Fibroblast of skin of abdomen (primary cell): ENCODE measurements around the gene FLRT1.
"Not testable (repeated sequence)": the region's sequence is repeated elsewhere in the genome, so short reads cannot be mapped to it uniquely, and the experiment has no call there.

Experiments
- DNase-seq: peaks from one replicate; pipeline ENCODE4 v3.0.0-alpha.2; 2013

Gene FLRT1

DNA sequence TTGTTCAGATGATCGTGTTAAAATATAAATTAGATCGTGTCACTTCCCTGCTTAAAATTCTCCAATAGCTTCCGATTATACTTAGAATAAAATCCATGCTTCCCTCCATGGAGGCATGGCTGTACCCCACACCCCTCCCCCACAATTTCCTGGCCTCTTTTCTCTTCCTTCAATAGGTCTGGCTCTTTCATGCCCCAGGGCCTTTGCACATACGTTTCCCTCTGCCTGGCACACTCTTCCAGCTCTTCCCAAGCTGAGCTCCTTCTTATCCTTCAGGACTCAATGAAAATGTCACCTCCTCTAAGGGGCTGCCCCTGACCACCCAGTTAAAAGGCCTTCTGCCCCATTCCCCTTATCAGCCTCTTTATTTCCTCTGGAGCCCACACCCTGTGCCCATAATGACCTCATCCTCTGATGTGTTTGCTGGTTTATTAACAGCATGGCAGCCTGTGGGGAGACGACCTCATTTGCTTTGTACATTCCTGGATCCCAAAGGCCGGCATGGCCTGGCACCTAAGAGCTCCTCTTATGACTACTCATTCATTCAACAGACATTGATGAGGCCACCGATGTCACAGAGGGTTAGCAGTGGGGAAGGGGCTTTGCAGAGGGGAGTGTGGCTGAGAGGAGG, 9.0 kb upstream of the FLRT1 start:
- no peak for DNase-seq

DNA sequence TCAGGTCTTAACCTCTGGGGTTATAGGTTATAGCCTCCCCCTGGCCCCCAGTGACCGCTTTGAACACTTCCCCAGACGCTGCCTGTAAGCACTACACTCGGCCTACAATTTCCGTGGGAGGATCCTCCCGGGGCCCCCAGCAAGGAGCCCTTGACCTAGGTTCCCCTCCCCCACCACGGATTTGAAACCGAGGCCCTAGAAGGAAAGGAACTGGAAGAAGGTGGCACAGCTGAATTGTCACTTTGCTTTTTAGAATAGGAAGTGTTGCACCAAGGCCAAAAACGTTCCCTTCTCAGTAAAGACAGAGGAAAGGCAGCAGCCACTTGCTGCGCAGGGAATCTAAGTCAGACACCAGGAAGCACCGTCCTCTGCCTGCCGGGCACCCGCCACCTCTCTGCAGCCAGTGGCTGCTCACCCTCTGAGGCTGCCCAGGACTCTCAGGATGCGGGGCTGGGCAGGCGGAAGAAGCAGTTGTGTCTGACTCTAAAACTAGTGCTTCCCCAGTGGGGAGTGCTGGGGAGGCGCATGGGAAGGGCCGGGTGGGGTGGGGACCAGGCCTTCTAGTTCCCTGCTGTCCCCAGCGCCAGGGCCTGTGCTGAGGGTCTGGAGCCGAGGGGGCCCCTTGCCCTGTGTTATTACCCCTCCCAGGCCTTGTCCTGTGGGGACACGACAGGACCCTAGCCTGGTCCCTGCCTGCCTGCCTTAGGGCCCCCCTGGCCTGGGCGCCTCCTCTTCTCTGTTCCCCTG, 7.9 kb upstream of the FLRT1 start:
- no peak for DNase-seq

DNA sequence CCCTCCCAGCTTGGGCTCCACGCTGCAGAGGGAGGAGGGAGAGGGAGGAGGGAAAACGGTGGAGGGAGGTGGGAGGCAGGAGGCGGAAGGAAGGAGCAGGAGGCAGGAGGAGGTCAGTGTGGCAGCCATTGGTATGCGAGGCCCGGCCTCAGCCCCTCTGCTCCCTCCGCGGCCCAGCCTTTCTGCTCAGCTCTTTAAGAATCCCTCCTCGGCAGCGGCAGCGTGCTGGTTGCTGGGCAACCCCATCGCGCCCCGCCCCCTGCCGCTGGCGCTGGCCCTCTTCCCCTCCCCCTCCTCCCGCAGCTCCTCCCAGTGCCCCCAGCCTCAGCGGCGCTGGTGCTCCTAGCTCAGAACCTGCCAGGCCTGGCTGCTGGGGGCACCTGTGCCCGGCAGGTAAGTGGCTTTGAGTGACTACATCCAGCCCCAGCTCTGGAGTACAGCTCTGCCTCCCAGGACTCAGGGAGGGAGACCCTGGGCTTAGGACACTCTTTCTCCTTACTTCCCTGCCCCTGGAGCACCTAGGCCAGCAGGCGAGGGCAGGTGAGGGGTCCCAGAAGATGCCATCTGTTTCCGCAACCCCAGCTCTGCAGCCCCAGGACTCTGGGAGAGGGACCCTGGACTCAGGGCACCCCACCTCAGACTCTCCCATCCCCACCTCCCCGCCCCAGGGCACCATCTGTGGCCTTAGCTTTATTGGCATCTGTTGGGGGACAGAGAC, 7.2 kb upstream of the FLRT1 start:
- DNase-seq: peak; percentile 32

DNA sequence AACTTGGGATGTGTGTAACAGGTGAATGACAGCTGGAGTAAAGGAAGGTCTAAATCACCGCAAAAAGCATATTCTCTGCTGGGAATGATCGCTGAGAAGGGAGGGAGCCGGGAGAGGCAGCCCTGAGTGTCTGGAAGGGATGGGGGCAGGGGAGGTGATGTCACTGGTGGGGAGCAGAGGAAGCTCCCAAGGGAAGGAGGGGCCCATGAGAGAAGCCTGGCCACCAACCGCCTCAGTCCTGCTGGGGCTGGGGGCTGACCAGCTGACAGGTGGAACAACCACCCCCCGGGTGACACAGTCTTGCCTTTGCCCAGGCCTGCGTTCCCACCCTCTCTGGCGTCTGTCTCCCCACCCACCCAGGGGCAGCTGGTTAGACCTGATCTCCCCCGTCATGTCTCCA, 6.0 kb upstream of the FLRT1 start:
- no peak for DNase-seq

DNA sequence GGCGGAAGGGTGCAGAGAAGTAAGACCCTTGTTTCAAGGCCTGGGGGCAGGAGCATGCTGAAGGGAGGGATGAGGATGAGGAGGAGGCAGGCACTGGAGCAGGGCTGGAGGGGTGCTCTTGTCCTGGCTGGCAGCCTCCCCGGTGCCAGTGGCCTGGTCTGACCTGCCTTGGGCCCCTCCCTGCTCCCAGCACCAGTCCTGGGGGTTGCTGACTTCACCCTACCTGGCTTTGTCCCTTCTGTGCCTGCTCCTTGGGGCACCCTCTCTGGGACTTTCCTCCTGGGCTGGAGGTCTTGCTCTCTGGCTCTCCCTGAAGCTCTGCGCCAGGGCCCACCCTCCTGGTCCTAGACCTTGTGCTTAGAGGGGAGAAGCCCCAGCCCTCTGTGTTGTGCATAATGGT, 4.7 kb upstream of the FLRT1 start:
- no peak for DNase-seq

DNA sequence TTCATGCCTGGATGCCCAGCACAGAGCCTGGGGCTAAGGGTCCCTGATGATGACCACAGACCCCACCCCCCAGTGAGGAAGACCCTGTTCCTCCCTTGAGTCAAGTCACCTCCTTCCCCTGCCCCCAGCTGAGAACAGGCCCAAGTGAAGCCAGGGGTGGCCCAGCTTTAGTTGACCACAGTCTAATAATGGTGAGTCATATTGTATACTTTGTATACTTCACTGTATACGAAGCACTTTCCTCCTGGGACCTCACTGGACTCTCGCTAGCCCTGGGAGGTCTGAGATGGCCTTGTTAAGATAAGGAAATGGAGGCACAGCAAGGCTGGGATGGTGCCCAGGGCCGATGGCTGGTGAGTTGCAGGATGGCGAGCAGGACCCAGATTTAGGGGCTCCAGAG, 3.7 kb upstream of the FLRT1 start:
- DNase-seq: no peak

DNA sequence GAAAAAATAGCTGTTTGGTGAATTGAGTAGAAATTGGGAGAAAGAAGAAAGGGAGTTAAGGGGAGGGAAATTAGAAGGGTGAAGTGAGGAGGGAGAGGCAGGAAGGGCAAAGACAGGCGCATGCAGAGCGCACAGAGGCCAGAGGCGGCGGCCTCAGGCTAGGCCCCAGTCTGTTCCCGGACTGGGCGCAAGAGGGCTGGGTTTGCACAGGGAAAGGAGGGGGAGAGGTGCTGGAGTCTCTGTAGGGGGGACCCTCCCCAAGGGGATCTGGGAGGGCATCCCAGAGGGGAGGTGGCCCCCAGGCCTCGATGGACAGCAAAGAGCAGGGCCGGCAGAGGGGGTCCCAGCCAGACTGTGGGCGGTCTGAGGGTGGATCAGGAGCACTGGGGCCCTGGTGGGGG, 1.3 kb upstream of the FLRT1 start:
- no peak for DNase-seq

DNA sequence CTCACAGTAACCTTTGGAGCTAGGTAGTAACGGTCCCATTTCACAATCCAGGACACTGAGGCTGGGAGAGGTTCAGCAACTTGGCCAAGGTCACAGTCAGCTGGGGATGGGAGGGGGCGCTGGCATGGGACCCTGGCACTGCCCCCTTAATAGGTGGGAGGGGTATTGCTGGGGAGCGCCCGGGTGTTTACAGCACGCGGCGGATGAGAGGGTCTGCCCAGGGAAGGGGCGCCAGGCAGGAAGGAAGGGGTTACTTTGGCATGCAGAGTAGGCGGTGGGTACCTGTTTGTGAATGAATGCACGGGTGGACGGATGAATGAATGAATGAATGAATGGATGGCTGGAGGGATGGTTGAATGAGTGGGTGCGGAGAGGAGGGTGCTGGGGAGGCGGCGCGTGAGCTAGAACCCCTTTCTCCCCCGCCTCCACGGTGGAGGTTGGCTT, 628 bp upstream of the FLRT1 start:
- no peak for DNase-seq

DNA sequence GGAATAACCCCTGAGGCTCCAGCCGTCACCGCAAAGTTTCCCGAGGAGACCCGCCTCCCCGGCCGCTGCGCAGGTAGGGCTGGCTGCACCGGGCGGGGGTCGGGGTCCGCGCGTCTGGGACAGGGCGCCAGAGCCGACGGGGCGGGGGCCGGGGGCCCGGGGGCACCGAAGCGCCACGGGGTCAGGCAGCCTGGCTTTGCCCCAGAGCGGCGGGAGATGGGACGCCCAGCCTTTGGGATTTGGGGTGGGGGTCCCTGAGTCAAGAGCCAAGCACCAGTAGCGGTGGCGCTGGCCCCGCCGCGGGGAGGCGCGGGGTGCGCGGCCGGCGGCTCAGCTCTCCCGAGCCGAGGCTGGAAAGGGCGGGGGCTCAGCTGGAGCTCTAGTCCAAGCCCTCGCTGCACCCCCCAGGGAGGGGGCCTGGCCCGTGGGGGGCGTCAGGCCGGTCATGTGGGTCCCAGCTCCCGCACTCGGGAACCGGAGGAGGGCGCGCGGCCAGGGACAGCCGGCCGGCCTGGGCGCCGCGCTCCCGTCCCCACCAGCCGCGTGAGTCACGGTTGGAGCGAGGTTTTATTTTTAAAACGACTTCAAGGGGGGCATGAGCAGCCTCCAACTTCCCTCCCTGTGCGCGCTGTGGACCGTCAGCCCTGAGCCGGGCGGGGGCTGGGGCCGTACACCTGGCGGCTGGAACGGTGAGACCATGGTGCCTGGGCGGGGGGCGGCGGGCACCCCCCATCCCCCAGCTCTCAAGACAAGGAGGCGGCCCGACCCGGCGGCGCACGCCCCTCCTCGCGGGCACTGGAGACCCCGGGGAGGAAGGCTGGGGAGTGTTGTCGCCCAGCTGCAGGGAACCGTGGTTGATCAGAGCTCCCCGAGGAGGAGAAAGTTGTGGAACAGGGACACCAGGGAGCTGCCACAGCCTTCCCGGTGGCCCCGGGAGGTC, 626 bp downstream of the FLRT1 start:
- DNase-seq: peak; percentile 49

DNA sequence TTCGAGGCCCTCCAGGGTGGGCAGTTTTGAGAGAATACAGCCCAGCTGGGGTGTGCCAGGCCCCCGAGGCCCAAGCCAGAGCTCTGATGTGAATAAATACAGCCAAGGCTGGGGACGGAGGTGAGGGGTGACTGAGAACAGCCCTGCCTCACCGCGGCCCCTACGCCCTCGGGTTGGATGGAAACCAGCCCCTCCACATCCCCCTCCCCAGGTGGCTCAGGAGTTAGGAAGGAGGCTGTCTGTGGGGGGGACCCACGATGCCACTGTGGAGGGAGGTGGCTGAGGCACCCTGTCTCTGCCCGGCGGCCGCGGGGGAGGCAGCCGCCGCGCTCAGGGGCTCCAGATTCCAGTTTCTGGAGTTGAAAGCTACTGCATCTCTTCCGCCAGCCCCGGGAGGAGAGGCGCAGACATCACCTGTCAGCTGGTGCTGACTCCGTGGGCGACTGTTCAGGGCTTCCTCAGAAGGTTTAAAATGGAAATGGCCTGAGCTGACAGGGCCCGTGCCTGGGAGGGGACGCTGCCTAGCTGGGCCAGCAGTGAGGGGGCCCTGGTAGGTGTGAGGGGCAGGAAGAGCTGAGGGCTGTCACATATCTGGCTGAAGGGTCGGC, 1.4 kb downstream of the FLRT1 start:
- no peak for DNase-seq

DNA sequence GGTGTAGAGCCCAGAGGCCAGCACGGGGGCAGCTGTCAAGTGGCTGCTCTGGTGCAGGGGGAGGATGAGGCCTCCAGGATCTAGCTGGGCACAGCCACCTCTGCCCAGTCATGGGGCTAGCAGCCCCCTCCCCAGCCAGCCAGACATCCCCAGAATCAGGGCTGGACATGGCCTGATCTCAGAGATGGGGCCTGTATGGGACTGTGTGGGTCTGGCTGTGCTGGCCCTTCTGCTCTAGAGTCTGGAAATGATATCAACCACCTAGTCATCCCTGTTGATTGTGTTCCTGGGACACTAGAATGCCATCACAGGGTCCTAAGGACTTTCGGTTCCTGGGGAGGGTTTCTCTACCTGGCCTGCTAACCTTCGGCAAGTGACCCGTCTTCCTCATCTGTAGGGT, 2.8 kb downstream of the FLRT1 start:
- no peak for DNase-seq

DNA sequence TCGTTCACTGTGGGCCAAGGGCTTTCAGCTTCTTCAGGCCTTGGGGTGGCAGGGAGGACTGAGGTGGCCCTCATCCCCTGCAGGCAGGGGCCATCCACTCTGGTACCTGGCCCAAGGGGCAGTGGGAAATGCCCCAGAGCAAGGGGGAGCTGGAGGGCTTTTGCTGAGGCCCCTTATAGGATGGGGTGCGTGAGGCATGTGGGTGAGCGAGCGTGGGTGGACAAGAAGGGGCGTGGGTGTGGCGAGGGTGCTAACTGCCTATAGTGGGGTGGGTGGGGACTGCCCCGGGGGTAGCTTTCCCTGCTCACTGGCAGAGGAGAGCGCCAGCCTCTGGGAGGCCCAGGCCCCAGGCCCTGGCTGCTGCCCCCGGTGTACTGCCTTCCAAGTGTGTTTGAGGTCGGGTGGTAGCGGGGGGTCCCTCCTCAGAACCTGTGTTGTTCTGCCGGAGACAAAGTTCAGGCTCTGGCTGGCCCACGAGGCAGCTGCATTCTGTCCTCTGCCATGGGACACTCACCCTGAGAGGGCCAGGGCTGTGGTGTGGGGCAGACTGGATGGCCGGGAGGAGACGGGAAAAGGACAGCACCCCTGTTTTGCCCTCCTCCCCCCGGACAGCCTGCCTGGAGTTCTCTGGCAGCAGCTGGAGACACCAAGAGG, 3.4 kb downstream of the FLRT1 start:
- no peak for DNase-seq

DNA sequence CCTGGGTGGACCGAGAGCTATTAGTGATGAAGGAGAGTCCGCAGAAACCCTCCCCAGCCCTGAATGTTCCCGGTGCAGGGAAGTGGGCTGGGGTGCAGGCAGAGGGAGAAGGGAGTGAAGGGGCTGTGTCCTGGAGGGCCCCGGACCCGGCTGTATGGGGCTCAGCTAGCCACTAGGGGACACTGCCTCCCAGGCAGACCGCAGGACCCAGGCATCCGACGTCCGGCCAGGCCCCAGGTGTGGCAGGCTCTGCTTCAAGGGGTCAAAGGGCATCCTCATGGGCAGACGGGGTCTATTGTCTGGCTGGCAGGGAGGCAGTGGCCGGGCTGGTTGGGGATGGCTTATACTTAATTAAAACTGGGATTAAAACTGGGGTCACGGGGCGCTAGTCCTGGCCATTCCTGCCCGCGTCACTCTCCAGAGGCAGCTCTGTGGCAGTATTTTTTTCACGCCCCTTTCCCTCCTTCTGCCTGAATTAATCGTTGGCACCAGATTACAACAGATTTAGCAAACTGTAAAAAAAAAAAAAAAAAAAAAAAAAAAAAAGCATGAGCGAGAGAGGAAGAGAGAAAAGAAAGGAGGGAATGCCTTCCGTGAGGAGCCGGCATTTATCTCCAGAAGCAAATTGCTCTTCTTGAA, 5.1 kb downstream of the FLRT1 start:
- DNase-seq: no peak

DNA sequence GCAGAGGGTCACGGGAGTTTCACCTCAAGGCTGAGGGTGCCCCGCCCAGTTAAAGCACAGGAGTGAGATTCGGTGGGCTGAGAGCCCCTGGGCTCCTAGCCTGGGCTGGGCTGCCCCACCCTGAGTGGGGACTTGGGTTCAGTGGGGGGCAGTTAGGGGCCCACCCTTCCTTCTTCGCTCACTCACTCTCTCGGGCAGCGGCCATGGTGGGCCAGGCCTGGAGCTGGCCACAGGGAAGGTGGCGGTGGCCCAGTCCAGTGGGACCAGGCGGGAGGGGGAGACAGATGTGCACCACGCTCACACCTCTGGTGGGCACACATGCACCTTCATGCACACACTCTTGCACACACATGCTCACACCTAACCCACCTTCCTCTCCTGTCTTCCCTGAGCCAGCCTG, 6.1 kb downstream of the FLRT1 start:
- no peak for DNase-seq

DNA sequence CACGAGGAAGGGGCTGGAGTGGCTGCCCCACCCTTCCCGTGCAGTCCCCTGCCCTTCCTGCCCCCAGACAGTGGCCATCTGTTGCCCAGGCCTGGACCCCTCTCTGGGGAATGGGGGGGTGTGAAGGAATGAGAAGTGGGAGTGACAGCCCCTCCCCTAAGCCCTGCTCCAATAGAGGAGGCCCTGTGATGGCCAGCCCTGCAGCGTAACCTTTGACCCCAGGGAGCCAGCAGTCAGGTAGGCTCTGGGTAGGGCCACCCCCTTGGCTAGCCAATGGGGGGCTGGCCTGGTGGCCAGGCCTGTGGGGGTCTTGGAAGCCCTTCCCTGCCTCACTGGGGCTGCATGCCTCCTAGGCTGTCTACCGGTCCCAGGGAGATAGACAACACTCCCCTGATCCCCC, 6.6 kb downstream of the FLRT1 start:
- no peak for DNase-seq

DNA sequence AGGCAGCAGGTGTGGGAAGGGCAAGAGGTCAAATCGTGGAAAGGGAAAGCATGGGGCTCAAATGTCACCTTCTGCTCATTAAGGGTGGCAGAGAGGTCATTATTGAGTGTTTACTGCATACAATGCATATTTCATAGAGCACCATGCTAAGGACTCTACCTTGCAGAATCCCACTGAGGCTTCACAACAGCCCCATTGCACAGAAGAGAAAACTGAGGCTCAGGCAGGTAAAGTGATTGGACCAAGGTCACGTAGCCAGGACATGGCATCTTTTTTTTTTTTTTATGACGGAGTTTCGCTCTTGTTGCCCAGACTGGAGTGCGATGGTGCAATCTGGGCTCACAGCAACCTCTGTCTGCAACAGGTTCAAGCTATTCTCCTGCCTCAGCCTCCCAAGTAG, 7.8 kb downstream of the FLRT1 start:
- no peak for DNase-seq

DNA sequence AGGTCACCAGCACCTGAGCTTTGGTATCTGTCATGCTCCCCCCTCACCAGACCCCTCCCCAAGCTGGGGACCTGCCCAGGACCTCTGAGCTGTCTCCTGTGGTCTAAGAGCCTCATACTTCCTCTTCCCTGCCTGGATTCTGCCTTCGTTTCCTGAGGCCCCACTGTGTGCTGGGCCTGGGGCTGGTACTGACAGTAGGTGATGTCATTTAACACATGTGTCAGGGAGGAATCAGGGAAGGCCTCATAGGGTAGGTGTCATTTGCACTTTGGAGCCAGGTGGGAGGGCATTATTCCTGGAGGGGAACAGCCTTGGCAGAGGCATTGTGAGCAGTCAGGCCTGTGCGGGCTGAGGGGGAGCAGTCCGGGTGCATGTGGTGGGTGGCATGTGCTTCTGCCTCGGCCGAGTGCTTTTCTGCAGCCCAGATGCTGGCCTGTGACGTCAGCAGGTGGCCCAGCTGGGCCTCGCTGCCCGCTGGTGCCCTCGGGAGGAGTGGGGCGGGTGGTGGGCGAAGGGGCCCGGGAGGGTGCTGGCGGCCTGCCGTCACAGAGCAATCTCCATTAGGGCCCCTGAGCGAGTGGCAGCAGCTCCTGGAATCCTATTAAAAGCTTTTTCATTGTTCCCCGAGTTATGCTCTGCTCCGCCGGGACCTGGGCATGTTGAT, 9.1 kb downstream of the FLRT1 start:
- no peak for DNase-seq

DNA sequence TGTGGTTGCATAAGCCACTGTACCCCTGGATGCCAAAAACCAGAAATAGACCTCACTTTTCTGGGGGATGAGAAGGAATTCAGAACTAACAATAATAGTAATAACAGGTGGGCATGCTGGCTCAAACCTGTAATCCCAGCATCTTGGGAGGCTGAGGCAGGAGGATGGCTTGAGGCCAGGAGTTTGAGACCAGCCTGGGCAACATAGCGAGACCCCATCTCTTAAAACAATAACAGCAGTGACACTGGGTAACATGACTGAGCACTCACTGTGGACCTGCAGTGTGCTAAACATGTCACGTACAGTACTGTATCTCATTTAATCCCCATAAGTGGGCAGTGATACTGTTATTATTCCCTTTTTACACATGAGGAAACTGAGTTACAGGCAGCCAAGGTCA, 10.0 kb downstream of the FLRT1 start:
- DNase-seq: no peak

DNA sequence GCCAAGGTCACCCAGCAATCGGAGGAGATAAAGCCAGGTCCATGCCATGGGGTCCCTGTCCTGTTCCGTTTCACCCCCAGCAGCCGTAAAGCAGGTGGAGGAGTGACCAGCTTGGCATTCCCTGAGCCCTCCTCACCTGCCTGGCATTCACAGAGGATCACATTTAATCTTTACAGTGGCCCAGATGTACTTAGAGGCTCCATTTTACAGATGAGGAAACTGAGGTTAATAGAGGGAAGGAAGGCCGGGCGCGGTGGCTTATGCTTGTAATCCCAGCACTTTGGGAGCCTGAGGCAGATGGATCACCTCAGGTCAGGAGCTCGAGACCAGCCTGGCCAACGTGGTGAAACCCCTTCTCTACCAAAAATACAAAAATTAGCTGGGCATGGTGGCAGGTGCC, 11.6 kb downstream of the FLRT1 start:
- DNase-seq: not testable (repeated sequence)

DNA sequence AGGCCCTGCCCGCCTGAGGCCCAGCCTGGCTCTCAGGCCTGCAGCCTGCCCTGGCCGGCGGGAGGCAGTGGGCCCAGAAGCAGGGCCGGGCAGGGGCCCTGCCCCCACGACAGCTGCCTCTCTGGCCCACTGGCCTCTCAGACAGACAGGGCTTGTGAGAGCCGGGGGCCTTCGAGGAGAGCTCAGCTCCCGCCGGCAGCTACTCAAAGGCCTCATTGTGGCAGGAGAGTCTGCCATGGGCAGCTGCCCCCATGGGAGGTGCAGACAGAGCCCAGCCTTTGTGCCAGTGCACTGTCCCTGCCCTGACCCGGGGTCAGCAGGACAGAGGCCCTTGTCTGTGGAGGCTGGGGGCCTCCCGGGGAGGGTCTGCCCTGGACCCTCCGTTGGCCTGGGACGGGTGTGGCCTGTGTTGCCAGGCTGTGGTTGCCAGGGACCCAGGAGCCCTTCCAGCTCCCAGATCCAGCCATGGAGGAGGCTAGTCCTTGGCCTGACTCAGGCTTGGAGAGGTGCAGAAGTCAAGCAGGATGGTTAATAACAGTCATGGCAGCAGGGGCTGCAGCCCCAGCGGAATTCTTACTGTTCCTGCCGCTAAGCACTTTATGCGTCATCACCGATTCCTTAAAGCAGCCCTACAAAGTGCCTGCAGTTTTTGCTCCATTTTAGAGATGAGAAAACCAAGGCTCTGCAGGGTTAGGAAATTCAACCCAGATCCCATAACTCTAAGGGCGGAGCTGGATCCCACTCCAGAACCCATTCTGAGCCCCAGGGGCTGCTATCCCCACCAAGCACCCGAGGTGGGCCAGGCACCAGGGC, 12.5 kb downstream of the FLRT1 start:
- no peak for DNase-seq
